GM18502 (cell line): Measurements from ENCODE around the gene NOD2.

Source experiments
- ATAC-seq: cut with Tn5 transposase; IDR thresholded peaks from one replicate; pipeline ENCODE4 v1.9.1; 2021; ENCODE audit warnings: mild to moderate bottlenecking; ENCODE audit not compliant: unreplicated experiment, poor library complexity

Gene NOD2

DNA sequence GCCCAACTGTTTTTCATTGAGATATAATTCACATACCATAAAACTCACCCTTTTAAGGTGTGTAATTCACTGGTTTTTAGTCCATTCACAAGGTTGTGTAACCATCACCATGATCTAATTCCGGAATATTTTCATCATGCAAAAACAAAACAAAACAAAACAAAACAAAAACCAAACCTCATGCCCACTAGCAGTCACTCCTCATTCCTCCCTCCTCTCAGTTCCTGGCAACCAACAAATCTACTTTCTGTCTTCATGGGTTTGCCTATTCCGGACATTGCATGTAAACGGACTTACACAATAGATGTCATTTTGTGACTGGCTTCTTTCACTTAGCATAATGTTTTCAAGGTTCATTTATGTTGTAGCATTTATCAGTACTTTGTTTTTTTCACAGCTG, 4.5 kb upstream of the NOD2 start:
- no peak for ATAC-seq

- ATAC-seq: no peak
Observed at GRCh38 chr16:50690177-50690576, 3.2 kb upstream of the NOD2 start.

DNA sequence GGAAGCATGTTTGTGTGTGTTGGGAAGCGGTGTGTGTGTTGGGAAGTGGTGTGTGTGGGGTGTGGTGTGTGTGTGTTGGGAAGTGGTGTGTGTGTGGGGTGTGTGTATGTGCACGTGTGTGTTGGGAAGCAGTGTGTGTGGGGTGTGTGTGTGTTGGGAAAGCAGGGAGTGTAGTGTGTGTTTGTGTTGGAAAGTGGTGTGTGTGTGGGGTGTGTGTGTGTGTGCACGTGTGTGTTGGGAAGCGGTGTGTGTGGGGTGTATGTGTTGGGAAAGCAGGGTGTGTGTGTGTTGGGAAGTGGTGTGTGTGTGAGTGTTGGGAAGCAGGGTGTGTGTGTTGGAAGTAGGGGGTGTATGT, 785 bp upstream of the NOD2 start:
- no peak for ATAC-seq

DNA sequence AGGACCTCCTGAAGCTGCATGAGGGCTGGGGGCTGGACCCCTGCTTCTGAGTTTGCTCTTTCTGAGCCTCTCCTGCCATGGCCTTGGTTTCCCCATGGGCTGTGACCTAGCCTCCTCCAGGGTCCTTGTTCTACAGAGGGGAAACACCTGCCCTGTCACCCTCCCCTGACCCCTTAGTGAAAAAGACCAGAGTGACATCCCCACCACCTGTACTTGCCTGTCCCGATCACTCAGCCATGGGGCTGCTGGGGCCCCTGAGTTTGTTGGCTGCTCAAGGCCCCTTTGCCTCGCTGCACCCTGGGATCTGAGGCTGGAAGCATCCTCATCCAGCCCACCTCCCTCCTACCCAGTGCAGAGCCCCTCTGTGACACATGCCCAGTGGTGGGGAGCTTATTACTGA, 800 bp downstream of the NOD2 start:
- no peak for ATAC-seq

- ATAC-seq: no peak
Observed at GRCh38 chr16:50695017-50696000, 1.9 kb downstream of the NOD2 start.

DNA sequence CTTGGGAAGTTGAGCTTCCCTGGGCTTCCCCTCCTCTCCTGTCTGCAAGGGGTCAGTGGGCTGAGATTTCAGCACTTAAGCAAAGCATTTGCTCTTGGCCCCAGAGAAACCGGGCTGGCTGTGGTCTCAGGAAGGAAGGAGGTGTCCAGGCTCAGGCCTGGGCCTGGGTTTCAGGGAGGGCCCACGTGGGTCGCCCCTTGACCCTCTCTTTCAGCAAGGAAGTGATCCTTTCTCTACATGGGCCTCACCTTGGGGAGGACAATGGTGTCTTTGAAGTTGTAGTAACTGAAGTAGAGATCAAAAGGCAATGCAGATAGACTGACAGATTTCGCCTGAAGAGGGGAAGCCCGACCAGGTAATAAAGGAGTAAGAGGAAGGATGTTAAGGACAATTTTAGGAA, 2.7 kb downstream of the NOD2 start:
- no peak for ATAC-seq

DNA sequence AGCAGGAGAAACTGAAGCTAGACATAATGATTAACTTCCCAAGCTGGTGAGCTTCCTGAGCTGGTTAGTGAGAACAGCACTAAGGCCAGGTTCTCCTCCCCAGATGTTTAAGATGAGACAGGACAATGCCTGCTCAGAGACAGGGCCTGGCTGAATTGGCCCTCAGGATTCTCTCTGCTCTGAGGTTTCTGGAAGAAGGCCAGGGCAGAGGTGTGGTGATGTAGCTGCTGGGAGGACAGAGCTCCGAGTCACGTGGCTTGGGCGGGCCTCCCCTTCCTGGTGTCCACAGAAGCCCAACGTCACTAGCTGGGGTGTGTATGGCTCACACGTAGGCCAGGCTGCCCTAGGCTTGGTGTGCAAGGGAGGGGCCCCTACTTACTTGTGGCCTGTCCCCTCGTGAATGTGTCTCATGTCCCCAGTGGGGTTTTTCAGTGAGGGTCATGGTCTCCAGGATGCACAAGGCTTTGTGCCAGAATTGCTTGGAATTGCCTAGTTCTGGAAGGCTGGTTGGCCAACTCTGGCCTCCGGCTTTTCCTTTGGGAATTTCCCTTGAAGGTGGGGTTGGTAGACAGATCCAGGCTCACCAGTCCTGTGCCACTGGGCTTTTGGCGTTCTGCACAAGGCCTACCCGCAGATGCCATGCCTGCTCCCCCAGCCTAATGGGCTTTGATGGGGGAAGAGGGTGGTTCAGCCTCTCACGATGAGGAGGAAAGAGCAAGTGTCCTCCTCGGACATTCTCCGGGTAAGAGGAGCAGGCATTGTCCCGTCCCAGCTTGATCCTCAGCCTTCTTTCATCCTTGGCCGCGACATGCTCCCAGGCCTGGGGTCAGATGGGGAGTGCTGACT, 3.4 kb downstream of the NOD2 start:
- peak; percentile 51 for ATAC-seq

DNA sequence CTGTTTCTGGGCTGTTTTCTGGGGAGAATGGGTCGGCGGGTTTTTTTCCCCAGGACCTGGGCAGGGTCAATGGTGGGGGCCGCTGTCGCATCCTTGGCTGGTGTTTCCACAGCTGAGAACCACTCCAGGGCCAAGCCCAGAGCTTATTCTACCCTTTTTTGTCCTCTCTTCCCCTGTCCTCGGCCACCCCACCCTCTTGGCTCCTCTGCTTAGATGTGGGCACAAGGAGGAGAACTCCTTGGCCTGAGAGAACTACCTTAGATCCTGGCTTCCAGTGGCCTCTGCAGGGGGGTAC, 4.0 kb downstream of the NOD2 start:
- ATAC-seq: no peak

- peak; percentile 43 for ATAC-seq
Observed at GRCh38 chr16:50697881-50698767, 4.7 kb downstream of the NOD2 start.

GRCh38 chr16:50699326-50700159, 6.1 kb downstream of the NOD2 start:
- no peak for ATAC-seq

GRCh38 chr16:50702725-50703124, 9.3 kb downstream of the NOD2 start:
- ATAC-seq: no peak

DNA sequence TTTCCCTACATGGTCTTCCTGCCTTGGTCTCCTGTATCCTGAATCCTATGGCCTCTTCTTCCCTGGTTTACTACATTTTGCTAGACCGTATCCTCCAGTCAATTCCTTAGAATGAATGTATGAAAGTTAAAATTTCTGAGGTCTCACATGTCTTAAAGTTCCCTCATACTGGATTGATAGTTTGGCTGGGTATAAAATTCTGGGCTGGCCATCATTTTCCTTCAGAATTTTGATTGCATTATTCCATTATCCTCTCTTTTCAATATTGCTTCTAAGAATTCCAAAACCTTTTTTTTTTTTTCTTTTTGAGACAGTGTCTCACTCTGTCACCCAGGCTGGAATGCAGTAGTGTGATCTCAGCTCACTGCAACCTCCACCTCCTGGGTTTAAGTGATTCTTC, 10.8 kb downstream of the NOD2 start:
- ATAC-seq: no peak

DNA sequence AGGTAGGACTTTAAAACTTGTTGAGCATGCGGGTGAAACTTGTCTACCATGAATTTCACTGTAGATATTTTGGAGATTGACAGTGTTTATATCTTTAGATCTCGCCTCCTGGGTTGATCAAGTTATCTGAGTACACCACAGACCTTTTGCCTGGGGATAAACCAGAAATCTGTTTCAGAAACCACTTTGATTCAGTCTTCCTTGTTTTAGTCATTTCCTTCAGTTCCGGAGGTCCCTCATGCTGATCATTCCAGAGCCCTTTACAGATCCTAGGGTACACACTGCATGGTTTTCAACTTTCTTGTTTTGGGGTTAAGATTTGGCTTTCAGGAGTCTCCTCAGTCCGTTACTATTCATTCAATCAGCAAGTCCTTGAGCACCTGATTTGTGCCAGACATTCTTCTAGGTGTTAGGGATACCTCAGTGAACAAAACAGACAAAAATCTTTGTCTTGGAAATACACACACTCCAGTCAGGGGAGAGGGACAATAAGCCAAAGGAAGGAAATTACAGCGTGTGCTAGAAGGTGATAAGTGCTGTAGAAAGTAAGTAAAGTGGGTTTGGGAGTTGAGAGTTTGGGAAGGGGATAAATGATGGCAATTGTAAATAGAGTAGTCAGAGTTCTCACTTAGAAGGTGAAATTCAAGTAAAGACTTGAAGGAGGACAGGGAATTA, 12.2 kb downstream of the NOD2 start:
- ATAC-seq: no peak

GRCh38 chr16:50706250-50706649, 12.8 kb downstream of the NOD2 start:
- ATAC-seq: no peak

DNA sequence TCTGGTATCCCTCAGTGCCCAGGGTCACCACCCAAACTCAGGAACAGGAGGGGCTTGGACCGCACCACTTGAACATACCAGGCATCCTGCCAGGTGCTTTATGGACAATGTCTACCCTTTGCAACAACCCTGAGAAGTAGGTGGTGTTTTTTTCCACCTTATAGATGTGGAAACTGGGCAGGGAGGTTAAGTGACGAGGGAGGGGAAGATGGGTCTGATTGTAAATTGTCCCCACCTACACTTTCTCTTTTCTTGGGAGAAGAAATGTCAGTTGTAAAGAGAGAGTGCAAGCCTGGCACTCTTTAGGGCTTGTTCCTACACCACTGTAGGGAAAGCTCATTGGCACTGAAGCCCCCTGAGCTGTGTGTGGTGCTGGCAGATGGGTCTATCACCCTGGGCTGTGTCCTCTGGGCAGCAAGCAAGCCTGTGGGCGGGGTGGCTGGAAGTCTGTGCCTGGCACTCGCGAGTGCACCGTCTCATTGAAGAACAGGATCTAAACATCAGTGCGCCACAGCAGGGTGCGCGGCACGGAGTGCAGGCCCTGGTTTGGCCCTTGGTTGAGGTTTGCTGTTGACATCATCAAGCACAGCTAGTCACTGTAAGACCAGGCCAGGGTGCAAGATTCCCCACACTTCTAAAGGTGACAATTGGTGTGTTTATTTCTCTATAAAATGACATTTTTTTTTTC, 15.1 kb downstream of the NOD2 start:
- ATAC-seq: no peak

GRCh38 chr16:50709061-50709684, 15.8 kb downstream of the NOD2 start:
- ATAC-seq: peak; percentile 67

- ATAC-seq: no peak
Observed at GRCh38 chr16:50709980-50710379, 16.6 kb downstream of the NOD2 start.

GRCh38 chr16:50711040-50711439, 17.6 kb downstream of the NOD2 start:
- ATAC-seq: no peak
